ENCODE results near the gene YIPF2. TPM values are rescaled to one million over a fixed set of nuclear protein-coding genes. Genes with fewer than 3 reads are reported as not detected.
A peak's percentile ranks its signal among the peaks of the same experiment; 100 is the strongest.

Gene YIPF2
- total and polyA plus RNA-seq, 2 donors from 2014 or later = 64.7 to 70.3 TPM

- Histone ChIP-seq H3K27me3 (ENCODE audit: control insufficient read depth, insufficient read depth, low read length) (no peaks in the 10 kb centered on the region), H3K9ac (ENCODE audit: low read length in 3 of 3) (no peak overlapping the region), H3K36me3 (ENCODE audit: control insufficient read depth in 2 of 3, insufficient read depth in 3 of 3, low read length in 3 of 3) (peaks cover 0 to 3% (median 0%) of the 10 kb centered on the region in 3 donors), H3K4me1 (ENCODE audit: control insufficient read depth in 2 of 3, insufficient read depth in 2 of 3, low read depth in 1 of 3, low read length in 3 of 3) (peaks cover 2 to 22% (median 10%) of the 10 kb centered on the region in 3 donors), H3K9me3 (ENCODE audit: control insufficient read depth in 2 of 3, insufficient read depth in 1 of 3, low read length in 3 of 3) (no peaks in the 10 kb centered on the region), H3K27ac (ENCODE audit: low read depth in 2 of 2, low read length in 2 of 2) (no peak overlapping the region), H3K4me3 (ENCODE audit: low read length in 3 of 3) (no peak overlapping the region)
- DNase-seq = peak in 1 of 5 donors; percentile 19
- no peak for FAIRE-seq
- intact Hi-C loops (cut with DNase I) = no loop called here
- TF ChIP-seq CTCF (IDR thresholded peaks at IDR 0.05; ENCODE audit: borderline replicate concordance, extremely low read depth, insufficient read depth) = no peak
Observed at GRCh38 chr19:10966809-10967208, 38.4 kb upstream of the YIPF2 start.

GRCh38 chr19:10965398-10965797 is 37.0 kb upstream of the YIPF2 start:
- intact Hi-C loops (cut with DNase I) = no loop called here

GRCh38 chr19:10964903-10965302 is 36.5 kb upstream of the YIPF2 start:
- no peak overlapping the region for H3K9ac ChIP-seq (ENCODE audit: low read length in 3 of 3)
- H3K4me1 ChIP-seq (ENCODE audit: control insufficient read depth in 2 of 3, insufficient read depth in 2 of 3, low read depth in 1 of 3, low read length in 3 of 3) = peaks cover 2 to 22% (median 10%) of the 10 kb centered on the region in 3 donors
- no peaks in the 10 kb centered on the region for H3K9me3 ChIP-seq (ENCODE audit: control insufficient read depth in 2 of 3, insufficient read depth in 1 of 3, low read length in 3 of 3)
- peaks cover 0 to 3% (median 0%) of the 10 kb centered on the region in 3 donors for H3K36me3 ChIP-seq (ENCODE audit: control insufficient read depth in 2 of 3, insufficient read depth in 3 of 3, low read length in 3 of 3)
- DNase-seq = no peak
- no peak for TF ChIP-seq CTCF (IDR thresholded peaks at IDR 0.05; ENCODE audit: borderline replicate concordance, extremely low read depth, insufficient read depth)
- no peak for FAIRE-seq
- intact Hi-C loops (cut with DNase I) = no loop called here
- H3K27ac ChIP-seq (ENCODE audit: low read depth in 2 of 2, low read length in 2 of 2) = no peak overlapping the region
- no peak overlapping the region for H3K4me3 ChIP-seq (ENCODE audit: low read length in 3 of 3)
- no peaks in the 10 kb centered on the region for H3K27me3 ChIP-seq (ENCODE audit: control insufficient read depth, insufficient read depth, low read length)

More at GRCh38 chr19:10965398-10965797, 37.0 kb upstream of the YIPF2 start:
- DNase-seq (no peak), FAIRE-seq (no peak)
- Histone ChIP-seq H3K4me1 (ENCODE audit: control insufficient read depth in 2 of 3, insufficient read depth in 2 of 3, low read depth in 1 of 3, low read length in 3 of 3) (peaks cover 2 to 22% (median 10%) of the 10 kb centered on the region in 3 donors), H3K4me3 (ENCODE audit: low read length in 3 of 3) (no peak overlapping the region), H3K9ac (ENCODE audit: low read length in 3 of 3) (no peak overlapping the region), H3K9me3 (ENCODE audit: control insufficient read depth in 2 of 3, insufficient read depth in 1 of 3, low read length in 3 of 3) (no peaks in the 10 kb centered on the region), H3K27ac (ENCODE audit: low read depth in 2 of 2, low read length in 2 of 2) (no peak overlapping the region), H3K27me3 (ENCODE audit: control insufficient read depth, insufficient read depth, low read length) (no peaks in the 10 kb centered on the region), H3K36me3 (ENCODE audit: control insufficient read depth in 2 of 3, insufficient read depth in 3 of 3, low read length in 3 of 3) (peaks cover 0 to 3% (median 0%) of the 10 kb centered on the region in 3 donors)
- no peak for TF ChIP-seq CTCF (IDR thresholded peaks at IDR 0.05; ENCODE audit: borderline replicate concordance, extremely low read depth, insufficient read depth)

- H3K9me3 ChIP-seq (ENCODE audit: control insufficient read depth in 2 of 3, insufficient read depth in 1 of 3, low read length in 3 of 3) = no peaks in the 10 kb centered on the region
- H3K4me1 ChIP-seq (ENCODE audit: control insufficient read depth in 2 of 3, insufficient read depth in 2 of 3, low read depth in 1 of 3, low read length in 3 of 3) = peaks cover 2 to 20% (median 9%) of the 10 kb centered on the region in 3 donors
- H3K36me3 ChIP-seq (ENCODE audit: control insufficient read depth in 2 of 3, insufficient read depth in 3 of 3, low read length in 3 of 3) = peaks cover 0 to 3% (median 0%) of the 10 kb centered on the region in 3 donors
- H3K27ac ChIP-seq (ENCODE audit: low read depth in 2 of 2, low read length in 2 of 2) = no peak overlapping the region
- DNase-seq (no peak), FAIRE-seq (no peak)
- H3K27me3 ChIP-seq (ENCODE audit: control insufficient read depth, insufficient read depth, low read length) = no peaks in the 10 kb centered on the region
- no peak overlapping the region for H3K9ac ChIP-seq (ENCODE audit: low read length in 3 of 3)
- peak overlapping the region in 1 of 3 donors; percentile 3 for H3K4me3 ChIP-seq (ENCODE audit: low read length in 3 of 3)
- no peak for TF ChIP-seq CTCF (IDR thresholded peaks at IDR 0.05; ENCODE audit: borderline replicate concordance, extremely low read depth, insufficient read depth)
- intact Hi-C loops (cut with DNase I) = no loop called here
Observed at GRCh38 chr19:10963865-10964264, 35.4 kb upstream of the YIPF2 start.

All from kidney (tissue), 14 donors.